Measurements from ENCODE around the gene FADS3.

FADS3 gene

DNA sequence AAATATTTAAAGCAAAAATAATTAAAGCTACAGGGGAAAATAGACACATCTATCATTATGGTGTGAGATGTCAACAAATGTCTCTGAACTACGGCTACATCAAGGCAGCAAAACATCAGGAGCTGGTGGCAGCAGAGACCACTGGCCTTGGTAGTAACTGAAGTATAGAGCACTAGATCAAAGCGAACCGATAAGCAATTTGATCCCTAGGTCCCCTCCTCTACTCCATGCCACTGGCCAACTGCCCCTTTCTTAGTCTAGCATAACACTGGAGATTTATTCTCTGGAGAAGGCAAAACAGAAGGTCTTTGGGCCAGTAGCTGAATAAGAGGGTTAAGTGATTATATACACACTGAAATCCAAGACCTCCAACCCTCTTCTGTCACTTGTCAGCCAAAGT is 39.6 kb upstream of the FADS3 start:
- H3K4me3 ChIP-seq (ENCODE audit: low read depth in 1 of 2, low read length in 2 of 2): no peak overlapping the region
- H3K4me2 ChIP-seq (ENCODE audit: insufficient read depth, low read length): no peak overlapping the region
- no peak overlapping the region for H2AFZ ChIP-seq (ENCODE audit: low read depth, low read length)
- TF ChIP-seq EZH2 (IDR thresholded peaks at IDR 0.05; ENCODE audit: borderline replicate concordance, low read depth, low read length, severe bottlenecking): no peak
- TF ChIP-seq, protein P1, sequence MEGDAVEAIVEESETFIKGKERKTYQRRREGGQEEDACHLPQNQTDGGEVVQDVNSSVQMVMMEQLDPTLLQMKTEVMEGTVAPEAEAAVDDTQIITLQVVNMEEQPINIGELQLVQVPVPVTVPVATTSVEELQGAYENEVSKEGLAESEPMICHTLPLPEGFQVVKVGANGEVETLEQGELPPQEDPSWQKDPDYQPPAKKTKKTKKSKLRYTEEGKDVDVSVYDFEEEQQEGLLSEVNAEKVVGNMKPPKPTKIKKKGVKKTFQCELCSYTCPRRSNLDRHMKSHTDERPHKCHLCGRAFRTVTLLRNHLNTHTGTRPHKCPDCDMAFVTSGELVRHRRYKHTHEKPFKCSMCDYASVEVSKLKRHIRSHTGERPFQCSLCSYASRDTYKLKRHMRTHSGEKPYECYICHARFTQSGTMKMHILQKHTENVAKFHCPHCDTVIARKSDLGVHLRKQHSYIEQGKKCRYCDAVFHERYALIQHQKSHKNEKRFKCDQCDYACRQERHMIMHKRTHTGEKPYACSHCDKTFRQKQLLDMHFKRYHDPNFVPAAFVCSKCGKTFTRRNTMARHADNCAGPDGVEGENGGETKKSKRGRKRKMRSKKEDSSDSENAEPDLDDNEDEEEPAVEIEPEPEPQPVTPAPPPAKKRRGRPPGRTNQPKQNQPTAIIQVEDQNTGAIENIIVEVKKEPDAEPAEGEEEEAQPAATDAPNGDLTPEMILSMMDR (IDR thresholded peaks at IDR 0.05; ENCODE audit: borderline replicate concordance, extremely low read depth, low read length, poor library complexity, severe bottlenecking): no peak
- H3K4me1 ChIP-seq (ENCODE audit: insufficient read depth, low read length): no peaks in the 10 kb centered on the region
- no peak overlapping the region for H3K27ac ChIP-seq (ENCODE audit: low read length)
- H4K20me1 ChIP-seq (ENCODE audit: insufficient read depth, low read length): no peaks in the 10 kb centered on the region
- H3K79me2 ChIP-seq (ENCODE audit: insufficient read depth, low read length): no peaks in the 10 kb centered on the region
- no peak for DNase-seq
- H3K9me3 ChIP-seq (ENCODE audit: insufficient read depth, low read length, severe bottlenecking): no peaks in the 10 kb centered on the region
- no peak for ATAC-seq (ENCODE audit: insufficient read depth, low read depth)
- H3K27me3 ChIP-seq (ENCODE audit: insufficient read depth, low read length, poor library complexity): peaks cover 2% of the 10 kb centered on the region
- no peaks in the 10 kb centered on the region for H3K36me3 ChIP-seq (ENCODE audit: insufficient read depth, low read length)
- H3K9ac ChIP-seq (ENCODE audit: low read depth, low read length): no peak overlapping the region

DNA sequence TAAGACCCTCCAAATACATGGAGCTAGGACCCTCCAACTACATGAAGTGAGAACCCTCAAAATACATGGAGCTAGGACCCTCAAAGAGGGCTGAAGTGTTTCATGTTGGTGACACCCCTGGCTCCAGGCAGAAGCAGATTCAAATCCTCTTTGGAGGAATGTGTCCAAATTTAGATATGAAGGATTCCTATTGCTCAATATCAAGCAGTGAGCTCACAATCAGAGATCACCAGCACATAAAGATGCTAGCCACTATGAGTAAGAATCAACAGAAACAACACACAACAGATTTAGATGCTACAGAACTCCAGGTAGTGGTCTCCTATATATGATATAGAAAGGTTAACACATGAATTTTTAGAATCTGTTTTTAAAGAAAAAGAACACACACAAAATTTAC is 37.3 kb upstream of the FADS3 start:
- Histone ChIP-seq H3K4me1 (ENCODE audit: insufficient read depth, low read length) (no peaks in the 10 kb centered on the region), H3K27ac (ENCODE audit: low read length) (no peak overlapping the region), H3K79me2 (ENCODE audit: insufficient read depth, low read length) (no peaks in the 10 kb centered on the region), H3K4me3 (ENCODE audit: low read depth in 1 of 2, low read length in 2 of 2) (no peak overlapping the region), H3K27me3 (ENCODE audit: insufficient read depth, low read length, poor library complexity) (peaks cover 7% of the 10 kb centered on the region), H3K36me3 (ENCODE audit: insufficient read depth, low read length) (no peaks in the 10 kb centered on the region), H4K20me1 (ENCODE audit: insufficient read depth, low read length) (no peaks in the 10 kb centered on the region), H3K4me2 (ENCODE audit: insufficient read depth, low read length) (no peak overlapping the region), H3K9ac (ENCODE audit: low read depth, low read length) (no peak overlapping the region), H3K9me3 (ENCODE audit: insufficient read depth, low read length, severe bottlenecking) (no peaks in the 10 kb centered on the region), H2AFZ (ENCODE audit: low read depth, low read length) (no peak overlapping the region)
- ATAC-seq (ENCODE audit: insufficient read depth, low read depth): no peak
- no peak for DNase-seq
- TF ChIP-seq EZH2 (IDR thresholded peaks at IDR 0.05; ENCODE audit: borderline replicate concordance, low read depth, low read length, severe bottlenecking): no peak
- TF ChIP-seq, protein P1 (IDR thresholded peaks at IDR 0.05; ENCODE audit: borderline replicate concordance, extremely low read depth, low read length, poor library complexity, severe bottlenecking): no peak

DNA sequence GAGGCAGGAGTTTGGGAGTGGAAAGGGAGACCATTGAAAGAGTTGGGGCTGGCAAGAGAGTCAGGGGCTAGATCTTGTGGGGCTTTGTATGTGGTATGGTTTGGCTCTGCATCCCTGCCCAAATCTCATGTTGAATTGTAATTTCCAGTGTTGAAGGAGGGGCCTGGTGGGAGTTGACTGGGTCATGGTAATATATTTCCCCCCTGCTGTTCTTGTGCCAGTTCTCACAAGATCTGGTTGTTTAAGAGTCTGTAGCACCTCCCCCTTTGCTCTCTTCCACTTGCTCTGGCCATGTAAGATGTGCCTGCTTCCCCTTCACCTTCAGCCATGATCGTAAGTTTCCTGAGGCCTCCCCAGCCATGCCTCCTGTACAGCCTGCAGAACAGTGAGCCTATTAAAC is 36.2 kb upstream of the FADS3 start:
- no peaks in the 10 kb centered on the region for H3K79me2 ChIP-seq (ENCODE audit: insufficient read depth, low read length)
- H4K20me1 ChIP-seq (ENCODE audit: insufficient read depth, low read length): no peaks in the 10 kb centered on the region
- no peak overlapping the region for H2AFZ ChIP-seq (ENCODE audit: low read depth, low read length)
- TF ChIP-seq, protein P1 (IDR thresholded peaks at IDR 0.05; ENCODE audit: borderline replicate concordance, extremely low read depth, low read length, poor library complexity, severe bottlenecking): no peak
- TF ChIP-seq EZH2 (IDR thresholded peaks at IDR 0.05; ENCODE audit: borderline replicate concordance, low read depth, low read length, severe bottlenecking): no peak
- peaks cover 11% of the 10 kb centered on the region for H3K27me3 ChIP-seq (ENCODE audit: insufficient read depth, low read length, poor library complexity)
- H3K27ac ChIP-seq (ENCODE audit: low read length): no peak overlapping the region
- no peak overlapping the region for H3K4me2 ChIP-seq (ENCODE audit: insufficient read depth, low read length)
- no peak overlapping the region for H3K9ac ChIP-seq (ENCODE audit: low read depth, low read length)
- no peaks in the 10 kb centered on the region for H3K9me3 ChIP-seq (ENCODE audit: insufficient read depth, low read length, severe bottlenecking)
- H3K4me1 ChIP-seq (ENCODE audit: insufficient read depth, low read length): no peaks in the 10 kb centered on the region
- H3K36me3 ChIP-seq (ENCODE audit: insufficient read depth, low read length): no peaks in the 10 kb centered on the region
- ATAC-seq (ENCODE audit: insufficient read depth, low read depth) (no peak), DNase-seq (no peak)
- H3K4me3 ChIP-seq (ENCODE audit: low read depth in 1 of 2, low read length in 2 of 2): no peak overlapping the region

DNA sequence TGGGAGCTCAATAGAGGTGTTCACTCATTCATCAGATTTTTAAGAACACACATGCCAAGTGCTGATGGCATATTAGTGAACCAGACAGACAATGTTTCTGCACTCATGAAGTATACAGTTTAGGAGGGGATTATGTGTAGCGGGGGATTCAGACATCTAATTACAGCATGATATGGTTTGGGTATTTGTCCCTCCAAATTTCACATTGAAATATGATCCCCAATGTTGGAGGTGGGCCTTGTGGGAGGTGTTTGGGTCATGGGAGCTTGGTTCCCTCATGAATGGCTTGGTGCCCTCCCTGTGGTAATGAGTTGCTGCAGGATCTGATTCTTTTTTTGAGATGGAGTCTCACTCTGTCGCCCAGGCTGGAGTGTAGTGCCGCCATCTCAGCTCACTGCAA is 34.9 kb upstream of the FADS3 start:
- no peak overlapping the region for H3K4me2 ChIP-seq (ENCODE audit: insufficient read depth, low read length)
- H4K20me1 ChIP-seq (ENCODE audit: insufficient read depth, low read length): no peaks in the 10 kb centered on the region
- no peaks in the 10 kb centered on the region for H3K9me3 ChIP-seq (ENCODE audit: insufficient read depth, low read length, severe bottlenecking)
- H3K27ac ChIP-seq (ENCODE audit: low read length): no peak overlapping the region
- peaks cover 11% of the 10 kb centered on the region for H3K27me3 ChIP-seq (ENCODE audit: insufficient read depth, low read length, poor library complexity)
- ATAC-seq (ENCODE audit: insufficient read depth, low read depth) (no peak), DNase-seq (no peak)
- no peak overlapping the region for H3K9ac ChIP-seq (ENCODE audit: low read depth, low read length)
- no peaks in the 10 kb centered on the region for H3K36me3 ChIP-seq (ENCODE audit: insufficient read depth, low read length)
- no peak overlapping the region for H3K4me3 ChIP-seq (ENCODE audit: low read depth in 1 of 2, low read length in 2 of 2)
- H2AFZ ChIP-seq (ENCODE audit: low read depth, low read length): no peak overlapping the region
- H3K79me2 ChIP-seq (ENCODE audit: insufficient read depth, low read length): no peaks in the 10 kb centered on the region
- no peaks in the 10 kb centered on the region for H3K4me1 ChIP-seq (ENCODE audit: insufficient read depth, low read length)
- no peak for TF ChIP-seq EZH2 (IDR thresholded peaks at IDR 0.05; ENCODE audit: borderline replicate concordance, low read depth, low read length, severe bottlenecking)
- TF ChIP-seq, protein P1 (IDR thresholded peaks at IDR 0.05; ENCODE audit: borderline replicate concordance, extremely low read depth, low read length, poor library complexity, severe bottlenecking): no peak
